ENCODE data around the gene RBSN.

RBSN gene

DNA sequence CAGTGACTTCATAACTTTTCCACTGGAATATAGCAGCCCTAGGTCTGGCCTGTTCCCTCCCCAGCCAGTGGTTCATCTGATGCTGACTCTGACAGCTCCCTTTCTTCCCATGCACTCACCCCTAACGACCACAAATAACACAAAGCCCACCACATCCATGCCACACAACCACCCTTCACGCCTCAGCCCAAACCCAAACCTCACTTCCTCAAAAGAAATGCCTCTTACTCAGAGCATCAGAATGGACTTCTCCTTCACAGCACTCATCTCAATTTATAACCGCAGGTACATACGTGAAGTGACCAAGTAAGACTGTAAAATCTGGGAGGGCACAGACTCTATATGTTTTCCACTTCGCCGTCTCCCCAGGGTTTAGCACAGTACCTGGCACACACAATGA, 1.1 kb downstream of the RBSN start:
- no peak for DNase-seq

- DNase-seq, result no peak
Measured at GRCh38 chr3:15096046-15096445, 2.9 kb downstream of the RBSN start.

DNA sequence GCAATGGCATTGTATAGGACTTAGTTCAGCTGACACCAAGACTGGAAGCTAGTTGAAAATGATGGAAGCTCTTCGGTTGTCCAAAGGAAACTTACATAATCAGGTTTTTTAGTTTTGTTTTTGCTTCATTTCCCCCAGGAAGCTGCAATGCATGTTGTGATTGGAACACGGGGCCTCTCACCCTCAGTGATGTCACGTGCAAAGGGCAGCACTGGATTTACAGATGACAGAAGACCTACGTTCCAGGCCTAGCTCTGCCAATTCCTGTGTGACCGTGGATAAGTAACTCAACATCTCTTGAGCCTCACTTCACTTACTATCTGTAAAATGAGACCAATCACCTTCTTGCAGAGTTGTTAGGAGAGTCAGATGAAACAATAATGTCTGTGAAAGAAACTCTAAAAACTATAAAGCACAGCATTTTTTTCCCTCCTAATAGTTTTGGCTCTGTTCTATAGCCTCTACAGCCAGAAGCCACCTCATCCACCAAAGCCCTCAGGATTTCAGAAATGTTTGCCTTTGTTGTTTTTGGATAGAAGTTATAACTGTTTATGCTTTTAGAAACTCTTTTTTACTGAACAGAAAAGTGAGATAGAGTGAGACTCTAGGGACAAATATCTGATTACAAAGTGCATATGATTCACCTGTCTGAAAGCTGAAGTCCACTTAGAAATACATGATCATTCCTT, 4.6 kb downstream of the RBSN start:
- no peak for DNase-seq

DNA sequence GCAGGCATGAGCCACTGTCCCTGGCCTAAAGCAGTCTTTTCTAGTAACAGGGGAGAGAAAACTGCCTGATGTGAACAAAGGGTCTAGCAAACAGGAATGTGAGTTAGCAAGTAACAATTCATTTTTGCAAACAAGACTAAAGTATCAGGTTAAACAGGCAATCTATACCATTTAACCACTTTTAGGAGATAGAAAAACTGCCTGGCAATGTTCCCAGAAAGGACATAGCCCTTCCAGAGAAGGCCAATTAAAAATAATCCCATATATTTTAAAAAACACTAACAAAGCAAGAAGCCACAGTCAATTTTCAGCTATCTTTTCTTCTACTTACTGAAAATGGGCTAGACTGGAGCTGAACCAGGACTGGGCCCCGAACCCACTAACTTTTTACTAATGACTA, 6.3 kb downstream of the RBSN start:
- no peak for DNase-seq

GRCh38 chr3:15091575-15091974, 7.4 kb downstream of the RBSN start:
- DNase-seq, result no peak

DNA sequence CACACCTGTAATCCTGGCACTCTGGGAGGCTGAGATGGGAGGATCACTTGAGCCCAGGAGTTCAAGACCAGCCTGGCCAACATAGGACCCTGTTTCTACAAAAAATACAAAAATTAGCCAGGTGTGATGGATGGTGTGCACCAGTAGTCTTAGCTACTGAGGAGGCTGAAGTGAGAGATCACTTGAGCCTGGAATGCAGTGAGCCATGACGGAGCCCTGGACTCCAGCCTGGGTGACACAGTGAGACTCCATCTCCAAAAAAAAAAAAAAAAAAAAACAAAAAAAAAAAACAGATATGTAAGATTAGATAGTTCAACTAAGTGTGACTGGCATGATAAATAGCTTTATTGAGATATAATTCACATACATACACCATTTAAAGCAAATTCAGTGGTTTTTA, 9.7 kb downstream of the RBSN start:
- DNase-seq, result no peak

GRCh38 chr3:15086699-15087098, 12.2 kb downstream of the RBSN start:
- DNase-seq, result no peak

- DNase-seq, result no peak
Measured at GRCh38 chr3:15086263-15086662, 12.7 kb downstream of the RBSN start.

- DNase-seq, result no peak
Measured at GRCh38 chr3:15083252-15083651, 15.7 kb downstream of the RBSN start.

DNA sequence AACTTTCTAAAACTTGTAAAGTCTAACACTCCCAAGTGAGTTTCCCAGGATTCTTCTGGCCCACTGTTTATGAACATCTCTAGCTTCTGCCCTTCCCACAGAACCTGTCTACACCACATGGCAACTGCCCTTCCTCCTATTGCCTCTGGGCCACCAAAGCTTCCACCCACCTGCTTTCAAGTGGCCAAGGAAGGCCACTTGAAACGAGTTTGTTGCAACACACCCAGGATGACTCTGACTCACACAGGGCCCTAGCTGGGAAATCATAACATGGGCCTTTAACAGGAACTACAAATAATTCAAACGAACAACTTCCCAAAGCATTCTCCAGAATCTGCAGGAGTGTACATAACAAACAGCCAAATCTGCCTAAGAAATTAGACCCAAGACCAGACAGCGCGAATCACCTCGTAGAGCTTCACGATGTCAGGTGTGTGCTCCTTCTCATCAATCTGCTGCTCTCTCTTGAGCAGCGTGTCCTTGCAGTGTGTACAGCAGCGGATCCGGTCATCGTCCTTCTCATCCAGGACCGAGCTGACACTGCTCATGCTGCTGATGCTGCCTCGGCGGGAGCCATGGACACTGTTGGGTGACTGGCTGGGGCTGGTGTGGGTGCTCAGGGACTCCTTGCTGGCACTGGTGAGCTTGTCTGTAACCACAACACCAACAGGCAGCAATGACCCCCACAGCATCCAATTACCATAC, 16.8 kb downstream of the RBSN start:
- DNase-seq, result no peak

- no peak for DNase-seq
Measured at GRCh38 chr3:15079091-15079490, 19.9 kb downstream of the RBSN start.

DNA sequence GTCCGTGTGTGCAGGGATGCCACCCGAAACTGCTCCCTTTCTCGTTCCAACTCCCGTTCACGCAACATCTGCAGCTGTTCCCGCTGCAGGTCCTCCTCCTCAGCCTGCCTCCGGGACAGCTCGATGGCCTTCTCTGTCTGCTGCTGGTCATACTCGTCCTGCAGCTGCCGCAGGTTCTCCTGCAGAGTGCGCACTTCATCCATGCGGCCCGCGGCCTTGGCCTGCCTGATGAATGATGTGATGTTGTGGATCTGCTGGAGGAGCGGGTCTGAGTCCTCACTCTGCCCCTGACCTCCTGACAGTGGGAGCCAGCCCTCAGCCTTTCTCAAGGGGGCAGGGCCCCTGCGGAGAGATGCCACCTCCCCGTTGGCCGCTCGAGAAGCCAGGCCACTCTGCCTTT, 24.4 kb downstream of the RBSN start:
- no peak for DNase-seq

DNA sequence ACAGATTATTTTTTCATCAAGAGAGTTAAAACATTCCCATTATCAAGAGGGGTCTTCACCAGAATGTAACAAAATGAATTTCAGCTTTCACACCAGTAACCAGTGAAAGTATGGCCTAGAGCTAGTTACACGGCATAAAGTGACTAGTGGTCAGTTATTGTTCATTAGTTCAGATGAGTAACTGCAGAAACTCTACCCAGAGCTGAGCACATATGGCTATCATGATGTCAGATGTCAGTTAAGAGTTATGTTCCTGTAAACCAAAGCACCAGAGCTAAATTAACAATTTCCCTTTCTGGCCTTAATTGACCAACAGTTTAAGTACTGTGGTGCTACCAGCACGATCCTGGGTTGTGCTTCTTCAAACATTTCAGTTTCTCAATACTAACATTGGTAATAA, 27.2 kb downstream of the RBSN start:
- DNase-seq, result no peak

- DNase-seq, result no peak
Measured at GRCh38 chr3:15069441-15069840, 29.5 kb downstream of the RBSN start.

- no peak for DNase-seq
Measured at GRCh38 chr3:15066467-15066866, 32.5 kb downstream of the RBSN start.

DNA sequence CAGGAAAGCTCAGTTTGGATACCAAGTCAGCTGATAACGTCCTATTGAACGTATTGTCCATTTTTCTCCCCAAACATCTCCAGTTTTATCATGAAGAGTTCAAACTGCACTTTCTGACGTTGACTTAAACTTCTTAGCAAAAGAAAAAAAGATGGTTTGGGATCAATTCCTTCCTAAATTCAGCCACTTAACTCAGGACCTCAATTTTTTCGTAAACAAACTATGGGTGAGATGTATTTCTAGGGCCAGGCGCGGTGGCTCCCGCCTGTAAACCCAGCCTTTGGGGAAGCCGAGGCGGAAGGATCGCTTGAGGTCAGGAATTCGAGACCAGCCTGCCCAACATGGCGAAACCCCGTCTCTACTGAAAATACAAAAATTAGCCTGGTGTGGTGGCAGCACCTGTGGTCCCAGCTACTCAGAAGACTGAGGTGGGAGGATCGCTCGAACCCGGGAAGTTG, 33.4 kb downstream of the RBSN start:
- DNase-seq, result no peak

GRCh38 chr3:15064835-15065549, 34.0 kb downstream of the RBSN start, which contains the start of gene MRPS25:
MRPS25 (minus strand) TSS chr3:15065315; CDS start chr3:15065194, 121 bp downstream.
- peak; percentile 81 for DNase-seq

- no peak for DNase-seq
Measured at GRCh38 chr3:15064299-15064834, 34.6 kb downstream of the RBSN start.

DNA sequence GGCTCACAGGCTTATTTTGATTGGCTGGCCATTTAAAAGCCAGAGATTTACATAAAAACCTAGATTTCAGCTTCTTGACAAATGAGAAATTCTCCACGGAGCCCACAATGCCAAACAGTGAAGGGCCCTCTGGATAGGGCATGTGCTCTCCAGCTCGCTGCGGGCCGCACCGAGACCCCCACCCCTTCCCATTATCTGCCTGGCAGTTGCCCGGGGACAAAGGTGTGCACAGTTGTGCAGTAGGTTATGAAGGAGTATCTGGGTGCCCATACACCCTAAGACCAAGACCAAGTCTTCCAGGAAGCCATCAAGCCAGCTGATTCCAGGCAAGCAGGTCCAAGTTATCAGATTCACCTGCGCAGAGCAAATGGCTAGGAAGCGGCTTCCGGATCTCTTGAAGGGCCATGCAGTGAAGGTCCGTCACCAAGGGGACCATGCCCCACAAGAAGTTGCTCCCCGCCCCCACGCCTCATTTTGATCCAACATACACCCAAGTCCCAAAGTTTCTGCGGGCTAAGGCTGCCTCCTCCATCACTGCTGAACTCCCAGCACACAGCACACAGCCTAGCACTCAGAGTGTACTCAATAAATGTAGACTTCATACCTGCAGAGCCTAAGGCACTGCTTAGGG, 35.2 kb downstream of the RBSN start:
- DNase-seq, result no peak

DNA sequence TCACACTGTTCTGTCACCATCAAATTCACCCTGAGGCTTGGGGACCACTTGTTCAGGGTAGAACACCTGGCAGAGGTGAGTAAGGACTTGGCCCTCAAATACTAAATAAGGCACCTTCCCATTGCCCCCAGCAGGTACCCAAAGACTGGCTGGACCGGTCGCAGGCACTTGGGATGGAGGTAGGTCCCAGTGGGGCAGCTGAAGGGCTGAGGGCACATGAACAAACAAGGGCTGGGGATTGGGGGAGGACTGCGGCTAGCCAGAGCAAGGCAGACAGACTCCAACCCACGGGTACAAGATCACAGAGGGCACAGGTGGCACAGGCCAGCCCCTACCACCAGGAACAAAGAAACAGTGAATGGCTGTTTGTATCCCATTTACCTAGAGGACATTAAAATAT, 35.7 kb downstream of the RBSN start:
- DNase-seq, result no peak

DNA sequence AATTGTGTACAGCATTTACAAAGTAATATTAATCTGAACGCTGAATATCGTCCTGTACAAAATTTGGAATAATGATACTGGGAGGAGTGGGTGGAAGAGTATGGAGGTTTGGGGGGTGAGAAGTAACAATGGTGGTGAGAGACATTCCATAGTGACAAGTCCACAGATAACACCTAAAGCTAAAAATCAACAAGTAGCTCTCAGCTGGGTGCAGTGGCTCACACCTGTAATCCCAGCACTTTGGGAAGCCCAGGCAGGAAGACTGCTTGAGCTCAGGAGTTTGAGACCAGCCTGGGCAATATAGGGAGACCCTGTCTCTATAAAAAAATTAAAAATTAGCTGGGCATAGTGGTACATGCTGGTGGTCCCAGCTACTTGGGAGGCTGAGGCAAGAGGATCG, 38.9 kb downstream of the RBSN start:
- DNase-seq, result no peak

DNA sequence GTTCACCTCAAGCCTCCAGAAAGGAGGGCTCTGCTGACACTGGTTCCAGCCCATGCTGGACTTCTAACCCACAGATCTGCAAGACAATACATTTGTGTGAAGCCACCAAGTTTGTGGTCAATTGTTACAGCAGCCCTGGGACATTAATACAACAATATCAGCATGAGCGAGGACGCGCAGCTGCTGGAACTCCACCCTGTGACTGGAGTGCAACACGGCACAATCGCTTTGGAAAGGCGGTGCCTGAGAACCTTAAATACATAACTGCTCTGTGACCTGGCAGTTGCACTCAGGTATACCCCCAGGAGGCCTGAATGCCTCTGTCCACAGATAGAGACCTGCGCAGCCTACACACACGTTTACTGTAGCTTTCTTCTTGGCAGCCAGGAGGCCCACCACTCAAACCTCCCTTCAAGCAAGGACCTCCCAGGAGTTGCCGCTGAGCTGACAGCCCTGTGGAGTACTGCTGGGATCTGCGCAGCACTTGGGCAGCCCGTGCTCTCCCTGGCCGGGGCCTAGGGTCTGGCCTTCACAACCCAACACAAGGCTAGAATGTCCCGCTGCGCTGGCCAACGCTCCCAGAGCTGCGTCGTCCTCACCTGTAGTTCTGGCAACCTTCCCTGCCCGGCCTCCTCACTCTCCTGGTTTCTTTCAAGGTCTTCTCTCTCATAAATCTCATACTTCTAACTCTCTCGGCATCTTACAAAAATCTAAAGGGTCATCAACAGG, 42.1 kb downstream of the RBSN start:
- DNase-seq, result no peak
